ENCODE measurements around the gene MAN2A2.
A peak's percentile ranks its signal among the peaks of the same experiment; 100 is the strongest.

MAN2A2 gene

DNA sequence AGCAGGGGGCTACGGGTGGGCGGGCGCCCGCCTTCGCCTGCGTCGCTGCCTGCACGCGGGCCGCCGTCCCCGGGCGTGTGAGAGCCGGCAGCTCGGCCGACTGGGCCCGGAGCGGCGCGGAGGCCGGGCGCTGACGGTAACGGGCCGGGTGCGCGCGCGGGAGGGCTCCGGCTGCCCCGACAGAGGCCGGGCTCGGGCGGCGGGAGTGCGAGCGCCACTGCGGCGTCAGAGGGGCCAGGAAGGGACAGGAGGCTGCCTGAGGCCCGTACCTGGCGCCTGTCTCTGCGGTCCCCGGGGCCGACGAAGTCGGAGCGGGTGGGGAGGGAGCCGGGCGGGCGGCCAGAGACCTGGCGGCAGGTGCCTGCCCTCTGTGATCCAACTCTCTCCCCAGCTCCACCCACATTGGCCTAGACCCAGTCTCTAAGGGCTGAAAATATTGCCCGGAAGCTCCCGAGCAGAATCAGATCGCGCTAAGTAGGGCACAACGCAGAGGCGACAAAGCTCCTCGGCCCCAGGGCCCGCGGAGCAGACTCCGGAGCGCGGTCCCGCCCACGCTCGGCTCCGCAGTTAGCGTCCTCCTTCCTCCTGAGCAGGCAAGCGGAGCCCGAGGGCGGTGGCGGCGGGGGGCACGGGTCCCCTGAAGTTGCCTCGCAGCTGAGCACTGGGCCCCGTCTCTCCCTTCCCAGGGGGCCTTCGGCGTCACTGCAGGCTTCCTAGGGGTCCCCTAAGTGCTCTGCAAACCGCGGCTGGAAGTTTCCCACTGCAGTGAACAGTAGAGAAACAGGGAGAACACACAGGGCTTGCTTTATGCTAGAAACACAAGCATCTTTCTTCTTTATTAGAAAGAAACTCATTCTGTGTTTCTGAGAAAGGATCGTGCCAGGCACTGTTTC is at the start of gene MAN2A2:
Gene MAN2A2, plus strand, starts transcription at position 463 of the 893 bp plus-strand sequence. CDS start 906 bp downstream, outside the sequence.
- DNase-seq: peak; percentile 38

DNA sequence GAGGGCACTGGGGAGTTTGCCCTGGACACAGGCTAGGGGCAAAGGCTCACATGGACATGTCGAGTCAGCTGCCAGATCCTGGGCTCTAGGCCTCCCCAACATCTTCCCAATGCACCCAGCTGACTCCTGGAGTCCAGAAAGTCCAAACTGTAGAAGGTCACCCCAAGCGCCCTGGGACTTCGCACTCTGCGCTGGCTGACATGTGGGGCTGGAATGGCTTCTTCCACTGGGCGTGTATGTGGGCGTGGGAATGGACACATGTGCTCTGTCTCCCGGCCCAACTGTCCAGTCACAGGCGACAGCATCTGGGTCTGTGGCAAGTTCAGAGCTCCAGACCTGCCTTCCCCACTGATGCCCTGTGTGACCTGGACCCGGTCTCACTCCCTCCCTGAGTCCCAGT is 48.0 kb upstream of the MAN2A2 start:
- no peak for DNase-seq

- DNase-seq: no peak
Observed at GRCh38 chr15:90857337-90857736, 45.8 kb upstream of the MAN2A2 start.

GRCh38 chr15:90857883-90858443 is 45.1 kb upstream of the MAN2A2 start:
- DNase-seq: no peak

DNA sequence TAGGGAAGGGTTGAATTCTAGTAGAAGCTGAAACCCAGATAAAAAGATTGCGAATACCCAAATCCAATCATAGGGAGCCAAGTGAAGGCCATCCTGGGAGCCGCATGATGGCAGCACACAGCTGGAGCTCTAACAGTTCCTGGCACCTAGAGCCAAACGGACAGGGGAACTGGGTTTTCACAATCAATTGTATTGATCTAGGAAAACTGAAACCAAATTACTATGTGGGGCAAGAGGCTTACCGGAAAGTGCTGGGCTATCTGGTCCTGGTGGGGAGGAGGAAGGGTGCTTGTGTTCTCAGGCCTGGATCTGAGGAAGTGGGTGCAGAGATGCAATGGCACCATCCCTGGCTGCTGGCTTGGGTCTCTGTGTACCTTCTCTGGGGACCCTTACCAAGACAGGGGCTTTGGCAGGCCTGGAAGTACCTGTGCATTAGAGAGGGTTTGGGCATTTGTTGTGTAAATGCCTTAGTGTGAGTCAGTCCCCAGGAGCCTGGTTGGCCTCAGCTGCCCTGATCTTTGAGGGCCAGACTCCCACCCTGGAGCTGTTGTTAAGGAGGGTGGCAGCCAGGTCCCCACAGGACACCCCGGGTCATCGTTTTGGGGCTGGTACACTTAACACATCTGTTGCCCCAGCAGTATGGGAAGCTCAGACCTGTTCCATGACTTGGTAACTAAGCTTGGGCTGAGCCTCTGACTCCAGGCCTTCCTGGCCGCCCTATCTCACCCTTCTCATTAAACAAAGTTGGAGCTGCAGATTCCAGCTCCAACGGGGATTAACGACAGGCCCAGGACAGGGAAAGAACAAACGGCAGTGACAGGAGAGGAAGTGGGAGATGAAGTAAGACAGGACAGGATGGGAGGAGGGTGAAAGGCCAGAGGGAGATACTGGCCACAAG is 43.6 kb upstream of the MAN2A2 start:
- peak; percentile 35 for DNase-seq

GRCh38 chr15:90860450-90860849 is 42.7 kb upstream of the MAN2A2 start:
- DNase-seq: no peak

DNA sequence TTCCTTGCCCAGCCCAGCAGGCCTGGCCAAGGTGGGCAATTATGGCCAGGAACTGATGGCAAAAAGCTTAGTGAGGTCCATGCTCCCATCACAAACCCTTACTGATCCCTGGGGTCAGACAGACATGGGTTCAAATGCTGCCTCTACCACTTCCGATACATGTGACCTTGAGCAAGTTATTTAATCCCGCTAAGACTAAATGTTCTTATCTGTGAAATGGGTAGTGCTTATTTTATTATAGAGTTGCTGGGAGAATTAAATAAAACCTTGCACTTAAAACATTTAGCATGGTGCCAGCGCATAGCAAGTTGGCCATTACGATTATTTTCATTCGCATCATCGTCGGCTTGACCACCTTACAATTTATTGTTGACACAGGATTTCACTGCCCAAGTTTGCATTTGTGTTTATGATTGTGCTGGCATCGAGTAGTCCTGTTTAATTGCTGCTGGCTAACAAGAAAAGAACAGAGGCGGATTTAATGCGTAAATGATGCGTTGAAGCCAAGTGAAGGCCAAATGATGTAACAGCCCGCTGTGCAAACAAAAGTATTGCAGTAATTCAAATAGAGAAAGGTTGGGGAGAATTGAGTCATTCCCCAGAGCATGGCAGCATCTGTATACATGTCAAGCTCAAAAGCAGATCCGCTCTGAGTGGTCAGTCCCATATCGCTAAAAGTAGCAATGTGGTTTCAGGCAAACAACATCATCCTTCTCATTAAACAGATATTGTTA is 42.0 kb upstream of the MAN2A2 start:
- no peak for DNase-seq

GRCh38 chr15:90862487-90862886 is 40.6 kb upstream of the MAN2A2 start:
- DNase-seq: no peak

DNA sequence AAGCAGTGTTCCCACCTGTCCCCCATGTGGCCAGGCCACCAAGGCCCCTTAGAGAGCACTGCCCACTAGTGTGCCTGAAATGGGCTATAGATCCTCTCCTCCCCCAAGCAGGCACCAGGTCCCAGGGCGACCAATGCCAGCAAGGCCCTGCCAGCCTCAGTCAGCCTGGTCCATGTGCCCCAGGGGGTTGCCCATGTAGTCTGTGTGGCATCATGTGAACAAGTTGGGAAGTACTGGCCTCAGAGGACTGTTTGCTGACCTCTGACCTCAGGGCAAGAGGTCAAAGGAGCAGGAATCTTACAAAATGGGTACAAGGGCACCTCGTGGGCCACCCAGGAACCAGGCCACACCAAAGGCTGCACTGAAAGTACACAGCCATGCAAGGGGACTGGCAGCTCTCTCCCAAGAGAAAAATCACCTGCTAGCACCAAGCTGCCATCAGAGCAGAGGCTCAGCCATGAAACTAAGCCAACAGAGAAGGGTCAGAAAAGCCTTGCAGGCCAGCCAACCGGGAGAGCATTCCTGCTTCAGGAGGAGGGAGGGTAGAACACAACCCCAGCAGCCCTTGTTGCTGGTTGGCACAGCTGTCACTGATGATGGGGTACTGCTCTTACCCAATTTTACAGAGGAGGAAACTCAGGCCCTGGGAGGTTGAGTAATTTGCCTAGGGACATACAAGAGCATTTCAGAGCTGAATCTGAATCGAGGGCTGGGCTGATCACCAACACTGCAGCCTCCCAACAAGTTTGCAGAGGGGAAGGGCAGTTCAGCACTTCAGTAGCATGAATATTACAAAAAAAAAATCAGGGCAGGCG is 39.9 kb upstream of the MAN2A2 start:
- peak; percentile 65 for DNase-seq

GRCh38 chr15:90863987-90864386 is 39.1 kb upstream of the MAN2A2 start:
- DNase-seq: no peak

DNA sequence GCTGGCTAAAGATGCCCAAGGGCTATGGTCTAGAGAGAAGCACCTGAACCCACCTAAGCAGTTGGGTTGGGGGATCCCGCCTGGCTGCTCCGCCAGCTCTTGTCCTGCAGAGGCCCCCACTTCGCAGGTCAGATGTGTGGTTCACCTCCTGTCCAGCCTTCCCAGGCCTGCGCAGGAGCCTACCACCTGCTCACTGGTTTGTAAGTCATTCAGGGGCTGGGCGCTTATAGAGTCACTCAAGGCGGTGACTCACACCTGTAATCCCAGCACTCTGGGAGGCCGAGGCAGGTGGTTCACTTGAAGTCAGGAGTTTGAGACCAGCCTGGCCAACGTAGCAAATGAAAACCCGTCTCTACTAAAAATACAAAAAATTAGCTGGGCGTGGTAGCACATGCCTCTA is 38.6 kb upstream of the MAN2A2 start:
- no peak for DNase-seq

DNA sequence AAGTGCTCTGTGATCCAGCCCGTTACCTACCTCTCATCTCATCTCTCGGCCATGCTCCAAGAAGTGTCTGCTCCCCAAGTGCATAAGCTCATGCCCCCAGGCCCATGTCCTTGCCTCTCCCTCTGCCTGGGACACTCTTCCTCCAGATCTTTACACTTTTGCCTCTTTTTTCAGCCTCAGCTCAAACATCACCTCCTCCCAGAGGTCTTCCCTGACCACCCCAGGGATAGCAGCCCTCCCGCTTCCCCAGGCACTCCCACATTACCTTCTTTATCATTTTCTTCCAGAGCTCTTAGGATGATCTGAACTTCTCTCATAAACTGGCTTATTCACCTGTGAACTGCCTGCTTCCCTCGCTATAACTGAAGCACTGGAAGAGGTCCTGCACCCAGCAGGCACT is 37.4 kb upstream of the MAN2A2 start:
- no peak for DNase-seq

- no peak for DNase-seq
Observed at GRCh38 chr15:90866161-90866715, 36.9 kb upstream of the MAN2A2 start.

- DNase-seq: no peak
Observed at GRCh38 chr15:90866800-90867199, 36.3 kb upstream of the MAN2A2 start.

DNA sequence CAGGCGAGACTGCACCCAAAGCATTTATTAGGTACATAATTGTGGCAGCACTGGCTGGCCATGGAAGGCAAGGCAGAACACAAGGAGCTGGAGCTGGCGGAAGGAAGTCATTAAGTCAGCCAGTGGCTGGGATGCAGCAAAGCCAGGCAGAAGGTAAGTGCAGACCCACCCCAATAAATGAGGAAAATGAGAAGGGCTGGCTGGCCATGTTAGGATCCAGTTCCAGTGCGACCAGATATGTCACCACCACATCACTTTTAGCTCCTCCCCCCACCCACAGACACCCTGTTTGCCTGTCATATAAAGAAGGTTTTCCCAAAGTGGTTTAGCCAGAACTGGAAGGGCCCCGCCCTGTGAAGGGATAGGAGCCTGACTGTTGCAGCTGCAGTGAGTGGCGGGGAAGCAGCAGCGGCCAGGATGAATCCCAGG is 34.8 kb upstream of the MAN2A2 start, which contains the start of gene FURIN:
Gene FURIN, plus strand, starts transcription at position 328 of the 429 bp plus-strand sequence. CDS start 7,153 bp downstream, outside the sequence.
- no peak for DNase-seq

DNA sequence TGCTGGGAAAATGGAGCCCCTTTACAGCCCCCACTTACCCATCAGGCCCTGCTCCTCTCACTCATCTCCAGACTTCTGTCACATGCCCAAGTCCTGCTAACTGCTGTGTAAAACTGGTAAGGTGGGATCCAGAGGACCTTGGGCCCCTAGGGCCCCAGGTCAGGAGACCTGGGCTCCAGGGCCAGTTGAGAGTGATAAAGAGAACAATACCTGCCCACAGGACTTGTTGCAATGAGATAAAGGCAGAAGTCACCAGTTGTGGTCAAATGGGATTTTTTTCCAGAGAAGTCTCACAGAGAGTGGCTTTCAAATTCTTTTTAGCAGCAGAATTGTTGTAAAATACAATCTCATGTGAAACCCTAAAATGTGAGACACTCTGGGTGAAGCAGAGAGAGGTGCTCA is 34.0 kb upstream of the MAN2A2 start:
- DNase-seq: no peak

DNA sequence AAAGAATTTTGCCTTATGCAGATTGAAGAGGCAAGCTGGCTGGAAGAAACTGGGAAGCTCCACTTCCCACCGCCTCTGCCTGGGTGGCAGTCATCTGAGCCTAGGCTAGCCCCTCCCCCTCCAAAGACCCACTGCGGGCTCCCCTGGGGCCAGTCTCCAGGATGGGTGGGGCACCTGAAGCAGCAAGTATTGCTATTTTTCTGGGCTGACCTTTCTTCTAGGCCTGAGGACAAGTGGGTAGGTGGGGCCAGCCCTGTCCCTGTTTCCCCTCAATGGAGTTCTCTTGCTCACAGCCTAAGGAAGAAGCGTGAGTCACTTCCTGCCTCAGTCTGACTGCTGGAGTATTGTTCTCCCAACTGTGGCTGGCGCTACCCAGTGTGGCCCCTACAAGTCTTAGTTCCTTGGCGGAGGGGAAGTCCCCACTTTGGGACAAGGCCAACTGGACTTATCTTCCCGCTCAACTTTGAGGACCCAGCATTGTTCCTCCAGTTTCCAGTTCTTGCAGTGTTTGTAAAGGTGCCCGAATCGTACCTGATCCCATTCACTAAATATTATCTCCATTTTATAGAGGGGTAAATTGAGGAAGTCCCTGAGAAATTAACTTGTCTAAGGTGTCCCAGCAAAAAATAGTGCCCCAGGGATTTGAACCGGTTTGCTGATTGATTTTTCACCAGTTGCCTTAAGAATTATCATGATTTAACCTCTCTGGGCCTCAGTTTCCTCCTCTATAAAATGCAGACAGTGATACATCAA is 33.3 kb upstream of the MAN2A2 start:
- DNase-seq: peak; percentile 80

- DNase-seq: no peak
Observed at GRCh38 chr15:90870354-90871138, 32.6 kb upstream of the MAN2A2 start.

- no peak for DNase-seq
Observed at GRCh38 chr15:90871139-90871715, 31.9 kb upstream of the MAN2A2 start.

All from GF-D8 (cell line).